Fibroblast of lung (primary cell): ENCODE data around the gene CABP7. TPM values are rescaled to one million over a fixed set of nuclear protein-coding genes. Genes with fewer than 3 reads are reported as not detected.

Experiments
- DNase-seq, 2 donors: peaks; one replicate each; pipeline versions ENCODE4 v3.0.0 to v3.0.0-alpha.2; 2010; ENCODE audit warnings: low read depth in 2 of 2
- H2AFZ ChIP-seq: 2 replicates; pipeline ENCODE4 v1.5.1; 2012; ENCODE audit warnings: low read length, control low read depth, inconsistent platforms
- H3K27ac ChIP-seq: 2 replicates; pipeline ENCODE4 v1.5.1; 2011; ENCODE audit warnings: low read length, control low read depth; ENCODE audit not compliant: insufficient read depth
- H3K27me3 ChIP-seq: 2 replicates; pipeline ENCODE4 v1.5.1; 2011; ENCODE audit warnings: mild to moderate bottlenecking, low read length; ENCODE audit not compliant: control insufficient read depth, insufficient read depth
- H3K36me3 ChIP-seq: 2 replicates; pipeline ENCODE4 v1.5.1; 2011; ENCODE audit warnings: low read length; ENCODE audit not compliant: control insufficient read depth, insufficient read depth
- H3K4me1 ChIP-seq: 2 replicates; pipeline ENCODE4 v1.5.1; 2011; ENCODE audit warnings: low read length; ENCODE audit not compliant: control insufficient read depth, insufficient read depth; ENCODE audit errors: extremely low read depth
- H3K4me2 ChIP-seq: 2 replicates; pipeline ENCODE4 v1.5.1; 2011; ENCODE audit warnings: low read length, control low read depth; ENCODE audit not compliant: insufficient read depth; ENCODE audit errors: extremely low read depth
- H3K4me3 ChIP-seq, 4 experiments: fragments of 200-600 bp in 1 of 4; sonication (generic) in 1 of 4; replicated peaks in 1 of 4; 2 replicates each; pipeline ENCODE4 v1.5.1; 2011 to 2016; ENCODE audit warnings: low read length in 4 of 4, low read depth in 3 of 4, mild to moderate bottlenecking in 3 of 4, control low read depth in 2 of 4, inconsistent platforms in 1 of 4, mixed read lengths in 1 of 4; ENCODE audit not compliant: insufficient read depth in 1 of 4; ENCODE audit errors: control extremely low read depth in 1 of 4
- H3K79me2 ChIP-seq: 2 replicates; pipeline ENCODE4 v1.5.1; 2012; ENCODE audit warnings: mild to moderate bottlenecking, low read length, inconsistent platforms; ENCODE audit not compliant: control insufficient read depth, insufficient read depth
- H3K9ac ChIP-seq: 2 replicates; pipeline ENCODE4 v1.5.1; 2011; ENCODE audit warnings: mild to moderate bottlenecking, low read length, control low read depth; ENCODE audit not compliant: insufficient read depth
- H3K9me3 ChIP-seq: 2 replicates; pipeline ENCODE4 v1.5.1; 2012; ENCODE audit warnings: low read depth, low read length; ENCODE audit not compliant: control insufficient read depth, insufficient read depth
- H4K20me1 ChIP-seq: 2 replicates; pipeline ENCODE4 v1.5.1; 2011; ENCODE audit warnings: low read length; ENCODE audit not compliant: control insufficient read depth, insufficient read depth; ENCODE audit errors: extremely low read depth
- EZH2 ChIP-seq: IDR thresholded peaks from 2 replicates; pipeline ENCODE4 v1.5.1; 2012; ENCODE audit warnings: low read length, control low read depth, mild to moderate bottlenecking; ENCODE audit errors: missing control alignments
- polyA plus RNA-seq, 2 donors: library from polyadenylated mRNA; depleted of rRNA in 1 of 2; stranded (reverse) in 1 of 2; unstranded in 1 of 2; fragments of >200 nt; gene quantifications; 2 replicates each; pipeline ENCODE4 v1.2.1, GENCODE V29; 2011 to 2012; ENCODE audit warnings: missing spikeins in 1 of 2
- total RNA-seq: library from RNA; depleted of rRNA; stranded (reverse); fragments of >200 nt; gene quantifications from 2 replicates; pipeline ENCODE4 v1.2.1, GENCODE V29; 2014
- TF ChIP-seq, protein P1 (sequence below), 2 donors: IDR thresholded peaks in 1 of 2; conservative IDR thresholded peaks in 1 of 2; 1 replicate in 1 of 2; 2 replicates in 1 of 2; pipeline ENCODE4 v1.5.1; 2011 to 2012; ENCODE audit warnings: low read length in 2 of 2, control low read depth in 1 of 2, inconsistent platforms in 1 of 2, low read depth in 1 of 2, mild to moderate bottlenecking in 1 of 2

Gene CABP7
- total and polyA plus RNA-seq, 2 donors (not counting 1 experiment from before 2014, with no cell fraction given): not detected

DNA sequence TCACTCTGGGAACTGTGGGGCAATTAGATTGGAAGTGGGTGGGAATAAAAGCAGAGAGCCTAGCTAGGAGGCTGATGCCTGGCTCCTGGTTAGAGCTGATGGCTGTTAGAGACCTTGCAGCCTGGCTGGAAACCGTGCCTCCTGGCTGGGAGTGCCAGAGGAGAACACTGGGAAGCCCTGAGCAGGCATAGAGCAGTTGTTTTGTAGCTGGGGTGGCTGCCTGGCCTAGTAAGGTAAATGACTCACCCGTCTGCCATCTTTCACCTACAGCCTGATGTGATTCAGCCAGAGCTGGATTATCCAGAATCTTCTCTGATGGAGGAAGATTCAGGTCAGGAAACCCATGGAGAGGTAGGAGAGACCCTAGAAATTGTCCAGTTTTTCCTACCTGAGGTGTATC lies 53.4 kb downstream of the CABP7 start:
- H3K9ac ChIP-seq: no peak overlapping the region
- H3K4me3 ChIP-seq: no peak overlapping the region
- peak overlapping the region; percentile 24 for H2AFZ ChIP-seq
- H3K36me3 ChIP-seq: no peaks in the 10 kb centered on the region
- H3K4me1 ChIP-seq: peaks cover 6% of the 10 kb centered on the region
- peak overlapping the region; percentile 11 for H3K27ac ChIP-seq
- no peaks in the 10 kb centered on the region for H3K9me3 ChIP-seq
- no peaks in the 10 kb centered on the region for H3K27me3 ChIP-seq
- H3K79me2 ChIP-seq: peaks cover 7% of the 10 kb centered on the region
- H3K4me2 ChIP-seq: no peak overlapping the region
- TF ChIP-seq EZH2: no peak
- TF ChIP-seq, protein P1, sequence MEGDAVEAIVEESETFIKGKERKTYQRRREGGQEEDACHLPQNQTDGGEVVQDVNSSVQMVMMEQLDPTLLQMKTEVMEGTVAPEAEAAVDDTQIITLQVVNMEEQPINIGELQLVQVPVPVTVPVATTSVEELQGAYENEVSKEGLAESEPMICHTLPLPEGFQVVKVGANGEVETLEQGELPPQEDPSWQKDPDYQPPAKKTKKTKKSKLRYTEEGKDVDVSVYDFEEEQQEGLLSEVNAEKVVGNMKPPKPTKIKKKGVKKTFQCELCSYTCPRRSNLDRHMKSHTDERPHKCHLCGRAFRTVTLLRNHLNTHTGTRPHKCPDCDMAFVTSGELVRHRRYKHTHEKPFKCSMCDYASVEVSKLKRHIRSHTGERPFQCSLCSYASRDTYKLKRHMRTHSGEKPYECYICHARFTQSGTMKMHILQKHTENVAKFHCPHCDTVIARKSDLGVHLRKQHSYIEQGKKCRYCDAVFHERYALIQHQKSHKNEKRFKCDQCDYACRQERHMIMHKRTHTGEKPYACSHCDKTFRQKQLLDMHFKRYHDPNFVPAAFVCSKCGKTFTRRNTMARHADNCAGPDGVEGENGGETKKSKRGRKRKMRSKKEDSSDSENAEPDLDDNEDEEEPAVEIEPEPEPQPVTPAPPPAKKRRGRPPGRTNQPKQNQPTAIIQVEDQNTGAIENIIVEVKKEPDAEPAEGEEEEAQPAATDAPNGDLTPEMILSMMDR (conservative IDR thresholded peaks at IDR 0.05 in 1 of 2, IDR thresholded peaks at IDR 0.05 in 1 of 2; ENCODE audit: low read depth in 1 of 2, low read length in 2 of 2): no peak
- peak in 1 of 2 donors; percentile 78 for DNase-seq
- no peaks in the 10 kb centered on the region for H4K20me1 ChIP-seq

GRCh38 chr22:29780220-29780619 lies 60.4 kb downstream of the CABP7 start:
- no peak overlapping the region for H3K4me3 ChIP-seq
- H3K4me2 ChIP-seq: no peak overlapping the region
- no peaks in the 10 kb centered on the region for H3K36me3 ChIP-seq
- peaks cover 37% of the 10 kb centered on the region for H3K4me1 ChIP-seq
- no peak overlapping the region for H3K9ac ChIP-seq
- no peaks in the 10 kb centered on the region for H3K9me3 ChIP-seq
- H3K79me2 ChIP-seq: no peaks in the 10 kb centered on the region
- H2AFZ ChIP-seq: no peak overlapping the region
- DNase-seq: no peak
- no peaks in the 10 kb centered on the region for H3K27me3 ChIP-seq
- no peaks in the 10 kb centered on the region for H4K20me1 ChIP-seq
- no peak for TF ChIP-seq EZH2
- TF ChIP-seq, protein P1 (conservative IDR thresholded peaks at IDR 0.05 in 1 of 2, IDR thresholded peaks at IDR 0.05 in 1 of 2; ENCODE audit: low read depth in 1 of 2, low read length in 2 of 2): no peak
- H3K27ac ChIP-seq: peak overlapping the region; percentile 97

DNA sequence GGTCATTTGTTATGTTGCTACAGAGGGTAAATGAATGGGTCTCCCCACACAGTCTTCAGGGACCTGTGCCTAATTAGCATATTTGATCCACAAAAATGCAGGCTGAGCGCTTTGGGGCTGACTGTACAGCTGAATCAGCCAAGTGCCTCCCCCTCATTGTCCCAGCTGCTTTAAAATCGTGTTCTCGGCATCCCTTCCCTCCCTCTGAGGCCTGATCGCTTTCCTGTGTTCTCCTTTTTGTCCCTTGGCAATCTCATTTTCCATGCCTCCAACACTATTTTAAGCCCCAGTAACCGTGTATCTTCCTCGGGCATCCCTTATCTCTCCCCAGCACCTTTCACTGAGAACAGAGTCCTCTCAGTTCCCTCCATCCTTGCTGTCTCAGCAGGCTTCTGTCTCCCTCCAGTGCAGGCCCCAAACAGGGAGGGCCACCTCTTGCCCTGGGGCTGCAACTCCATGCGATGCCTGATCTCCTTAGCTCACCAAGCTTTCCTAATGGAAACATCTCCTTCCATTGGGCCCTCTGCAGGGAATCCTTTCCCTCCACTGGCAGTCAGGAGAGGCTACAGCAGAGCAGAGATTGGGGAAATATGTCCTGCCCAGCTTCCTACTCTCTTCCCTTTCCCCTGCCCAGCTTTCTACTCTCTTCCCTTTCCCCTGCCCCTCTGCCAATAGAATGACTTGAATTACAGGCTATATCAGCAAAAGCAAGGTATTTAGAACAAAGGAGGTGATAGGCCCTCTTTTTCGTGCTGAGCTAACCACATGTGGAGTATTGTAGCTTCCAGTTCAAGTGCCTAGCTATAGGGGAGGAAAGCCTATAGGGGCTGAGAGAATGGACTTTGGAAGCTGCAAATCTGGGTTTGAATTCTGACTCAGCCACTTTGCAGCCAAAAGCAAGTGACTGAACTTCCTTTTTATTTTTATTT lies 61.2 kb downstream of the CABP7 start:
- no peaks in the 10 kb centered on the region for H4K20me1 ChIP-seq
- peak overlapping the region; percentile 97 for H3K27ac ChIP-seq
- DNase-seq: peak; percentile 52 to 96
- no peaks in the 10 kb centered on the region for H3K9me3 ChIP-seq
- H3K27me3 ChIP-seq: no peaks in the 10 kb centered on the region
- peak overlapping the region; percentile 82 for H2AFZ ChIP-seq
- H3K4me1 ChIP-seq: peaks cover 37% of the 10 kb centered on the region
- H3K4me3 ChIP-seq: no peak overlapping the region
- H3K79me2 ChIP-seq: no peaks in the 10 kb centered on the region
- H3K36me3 ChIP-seq: no peaks in the 10 kb centered on the region
- TF ChIP-seq EZH2: no peak
- TF ChIP-seq, protein P1 (conservative IDR thresholded peaks at IDR 0.05 in 1 of 2, IDR thresholded peaks at IDR 0.05 in 1 of 2; ENCODE audit: low read depth in 1 of 2, low read length in 2 of 2): no peak
- peak overlapping the region; percentile 60 for H3K9ac ChIP-seq
- peak overlapping the region; percentile 78 for H3K4me2 ChIP-seq

Other genes with a start within 250 kb of the CABP7 start
- 0.17 and 0.26 TPM in 2 replicates for gene NEFH, start 239.8 kb upstream of the CABP7 start, total RNA-seq
- gene NEFH, start 239.8 kb upstream of the CABP7 start, polyA plus RNA-seq: 0.37 and 2.1 TPM in 2 replicates
- gene THOC5, start 166.2 kb upstream of the CABP7 start, total RNA-seq: 47.8 and 52.8 TPM in 2 replicates
- 48.5 and 60.7 TPM in 2 replicates for gene THOC5, start 166.2 kb upstream of the CABP7 start, polyA plus RNA-seq
- 33.9 and 55.5 TPM in 2 replicates for gene NIPSNAP1, start 138.9 kb upstream of the CABP7 start, total RNA-seq
- gene NIPSNAP1, start 138.9 kb upstream of the CABP7 start, polyA plus RNA-seq: 51.8 and 62.1 TPM in 2 replicates
- gene NF2, start 116.4 kb upstream of the CABP7 start, total RNA-seq: 37.0 and 55.5 TPM in 2 replicates
- 80.9 and 108 TPM in 2 replicates for gene NF2, start 116.4 kb upstream of the CABP7 start, polyA plus RNA-seq
- 18.7 and 21.6 TPM in 2 replicates for gene ZMAT5, start 47.0 kb downstream of the CABP7 start, total RNA-seq
- 13.4 and 21.0 TPM in 2 replicates for gene ZMAT5, start 47.0 kb downstream of the CABP7 start, polyA plus RNA-seq
- 80.4 and 117 TPM in 2 replicates for gene UQCR10, start 47.4 kb downstream of the CABP7 start, total RNA-seq
- gene UQCR10, start 47.4 kb downstream of the CABP7 start, polyA plus RNA-seq: 112 and 134 TPM in 2 replicates
- 19.8 and 23.8 TPM in 2 replicates for gene ASCC2, start 118.3 kb downstream of the CABP7 start, total RNA-seq
- 30.5 and 41.2 TPM in 2 replicates for gene ASCC2, start 118.3 kb downstream of the CABP7 start, polyA plus RNA-seq
- gene MTMR3, start 163.2 kb downstream of the CABP7 start, total RNA-seq: 23.4 and 31.2 TPM in 2 replicates
- 15.0 and 18.1 TPM in 2 replicates for gene MTMR3, start 163.2 kb downstream of the CABP7 start, polyA plus RNA-seq